HPDE6-E6E7 (cell line): ENCODE results near the gene RAB6B.
A peak's percentile ranks its signal among the peaks of the same experiment; 100 is the strongest.
"Not testable (repeated sequence)": the region's sequence is repeated elsewhere in the genome, so short reads cannot be mapped to it uniquely, and the experiment has no call there.

Experiments used
- DNase-seq: peaks from one replicate; pipeline ENCODE4 v3.0.0; 2011; ENCODE audit warnings: missing footprints; ENCODE audit errors: extremely low spot score

RAB6B gene

GRCh38 chr3:133820129-133820528, 75.6 kb downstream of the RAB6B start:
- no peak for DNase-seq

- no peak for DNase-seq
Measured at GRCh38 chr3:133815386-133815785, 80.3 kb downstream of the RAB6B start.

GRCh38 chr3:133812872-133813271, 82.8 kb downstream of the RAB6B start:
- no peak for DNase-seq

GRCh38 chr3:133805702-133806475, 89.8 kb downstream of the RAB6B start, which contains the start of gene SRPRB:
Gene SRPRB, plus strand, starts transcription at chr3:133805815. Its CDS starts 34 bp downstream, at chr3:133805849.
- peak; percentile 97 for DNase-seq

- no peak for DNase-seq
Measured at GRCh38 chr3:133805384-133805701, 90.3 kb downstream of the RAB6B start.

- DNase-seq = no peak
Measured at GRCh38 chr3:133804896-133805295, 90.8 kb downstream of the RAB6B start.

- no peak for DNase-seq
Measured at GRCh38 chr3:133803469-133803868, 92.2 kb downstream of the RAB6B start.

GRCh38 chr3:133799794-133800585, 95.7 kb downstream of the RAB6B start:
- DNase-seq = peak; percentile 46

GRCh38 chr3:133797396-133798105, 98.1 kb downstream of the RAB6B start:
- no peak for DNase-seq

- no peak for DNase-seq
Measured at GRCh38 chr3:133792171-133792763, 103.4 kb downstream of the RAB6B start.

GRCh38 chr3:133788024-133788423, 107.7 kb downstream of the RAB6B start:
- DNase-seq = no peak

- DNase-seq = no peak
Measured at GRCh38 chr3:133783762-133784161, 111.9 kb downstream of the RAB6B start.

GRCh38 chr3:133782454-133782853, 113.2 kb downstream of the RAB6B start:
- no peak for DNase-seq

- no peak for DNase-seq
Measured at GRCh38 chr3:133781570-133781969, 114.1 kb downstream of the RAB6B start.

GRCh38 chr3:133780756-133781155, 114.9 kb downstream of the RAB6B start:
- DNase-seq = not testable (repeated sequence)

- no peak for DNase-seq
Measured at GRCh38 chr3:133779626-133780203, 116.0 kb downstream of the RAB6B start.

GRCh38 chr3:133777807-133778568, 117.7 kb downstream of the RAB6B start:
- no peak for DNase-seq

- DNase-seq = no peak
Measured at GRCh38 chr3:133776794-133777438, 118.8 kb downstream of the RAB6B start.

GRCh38 chr3:133775835-133776234, 119.8 kb downstream of the RAB6B start:
- no peak for DNase-seq

- DNase-seq = no peak
Measured at GRCh38 chr3:133775309-133775708, 120.4 kb downstream of the RAB6B start.
